Measurements from ENCODE around the gene TNC. TPM values are rescaled to one million over a fixed set of nuclear protein-coding genes. Genes with fewer than 3 reads are reported as not detected.

The TNC gene
- total RNA-seq, 1 donor from 2014 or later = 137 TPM

DNA sequence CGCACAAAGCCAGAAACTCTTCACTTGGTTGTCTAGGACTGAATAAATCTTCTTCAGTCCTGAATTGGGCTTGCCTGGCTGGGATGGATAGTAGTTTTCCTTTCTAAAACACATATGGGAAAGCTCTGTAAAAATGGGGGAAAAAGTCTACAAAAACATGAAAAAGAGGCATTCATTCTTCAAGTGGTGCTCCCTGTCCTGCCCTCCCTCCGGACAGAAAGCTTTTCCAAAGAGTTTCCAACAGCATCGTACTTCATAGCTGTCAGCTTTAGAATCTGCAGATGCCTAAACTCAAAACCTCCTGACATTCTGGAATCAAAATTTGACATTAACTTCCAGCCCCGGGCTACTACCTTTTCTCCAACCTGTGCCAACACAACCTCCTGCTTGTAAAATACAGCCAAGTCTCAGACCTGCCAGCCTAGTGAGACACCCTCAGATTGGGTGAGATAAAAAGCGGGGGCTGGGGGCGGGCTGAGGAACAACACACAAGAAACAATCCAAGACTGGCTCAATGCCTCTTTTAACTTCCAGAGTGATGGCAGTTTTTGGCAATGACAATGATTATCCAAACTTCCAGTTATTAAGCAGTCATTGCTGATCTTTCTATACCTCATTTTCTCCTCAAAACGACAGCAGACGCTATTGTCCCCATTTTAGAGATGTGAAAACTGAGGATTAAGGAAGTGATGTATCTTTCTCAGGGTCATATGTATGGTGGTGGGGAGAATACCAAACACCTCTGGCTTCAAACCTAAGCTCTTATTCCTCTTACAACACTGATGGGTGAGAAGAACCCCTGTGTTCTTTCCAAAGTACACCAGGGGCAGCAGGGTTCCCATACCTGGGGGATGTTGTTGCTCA is 1.3 kb downstream of the TNC start:
- H3K36me3 ChIP-seq = no peaks in the 10 kb centered on the region
- no peaks in the 10 kb centered on the region for H3K9me3 ChIP-seq
- no peak for TF ChIP-seq CTCF (IDR thresholded peaks at IDR 0.05)
- H3K4me3 ChIP-seq = peak overlapping the region in 1 of 2 donors; percentile 62
- DNase-seq (ENCODE audit: low spot score in 2 of 2) = no peak
- H3K4me1 ChIP-seq = peaks cover 0 to 11% of the 10 kb centered on the region in 2 donors
- intact Hi-C loops (cut with DNase I) = loop anchor here (2.0 to 5.0 kb wide), 3 partner anchors 40 to 74 kb away; no protein-coding TSS in a partner anchor
- no peaks in the 10 kb centered on the region for H3K27me3 ChIP-seq
- H3K27ac ChIP-seq = no peak overlapping the region

DNA sequence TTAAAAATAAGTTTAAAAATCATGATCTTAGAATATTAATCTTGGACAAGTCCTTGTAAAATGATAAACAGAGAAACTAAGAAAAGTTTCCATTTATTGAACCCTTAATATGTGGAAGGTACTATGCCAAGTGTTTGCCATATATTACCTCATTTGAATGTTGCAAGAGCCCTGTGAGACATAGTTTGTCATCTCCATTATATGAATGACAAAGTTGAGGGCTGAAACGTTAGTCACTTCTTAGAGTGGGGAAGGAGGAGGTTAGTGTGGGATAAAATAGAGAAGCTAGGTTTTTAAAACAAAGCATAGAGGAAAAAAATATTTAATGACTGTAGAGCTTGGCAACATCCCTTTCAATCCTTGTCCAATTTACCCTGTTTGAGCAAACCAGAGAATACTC is 2.0 kb downstream of the TNC start:
- peaks cover 0 to 11% of the 10 kb centered on the region in 2 donors for H3K4me1 ChIP-seq
- no peak overlapping the region for H3K27ac ChIP-seq
- H3K4me3 ChIP-seq = peak overlapping the region in 1 of 2 donors; percentile 62

DNA sequence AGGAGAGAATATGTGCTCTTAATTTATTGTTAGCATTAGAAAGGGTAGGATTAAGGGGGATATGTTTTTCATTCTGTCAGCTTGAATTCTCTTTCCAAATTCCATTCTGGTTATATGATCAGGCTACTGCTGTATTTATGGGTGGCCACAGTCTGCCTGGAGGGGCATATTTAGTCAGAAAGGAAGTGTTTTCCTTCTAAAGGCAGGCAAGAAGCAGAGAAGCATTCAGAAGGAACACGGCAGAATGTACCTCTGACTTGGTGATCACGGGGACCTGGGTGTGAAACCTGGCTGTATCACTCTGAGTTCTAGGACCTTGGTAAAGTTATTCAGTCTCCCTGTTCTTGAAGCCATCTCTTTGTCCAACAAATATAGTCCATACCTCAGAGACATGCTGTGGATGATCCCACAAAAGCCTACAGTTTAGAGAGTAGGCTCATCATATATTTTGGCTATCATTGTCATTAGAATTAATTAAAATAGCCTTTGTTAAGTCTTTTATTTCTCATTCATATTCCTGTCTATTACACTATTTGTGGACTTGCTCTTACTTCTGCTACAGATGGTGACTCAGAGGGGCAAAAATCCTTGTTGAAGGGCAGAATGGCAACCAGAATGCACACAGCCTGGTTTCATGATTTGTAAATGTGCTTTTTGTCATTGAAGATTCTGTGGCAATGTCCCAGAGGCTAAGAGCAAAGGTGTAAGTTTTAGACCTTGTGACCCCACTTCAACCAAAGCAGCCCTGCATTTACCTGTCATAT is 2.7 kb downstream of the TNC start:
- no peak for TF ChIP-seq CTCF (IDR thresholded peaks at IDR 0.05)
- no peak overlapping the region for H3K4me3 ChIP-seq
- H3K4me1 ChIP-seq = peaks cover 0 to 11% of the 10 kb centered on the region in 2 donors
- no peak for DNase-seq (ENCODE audit: low spot score in 2 of 2)
- intact Hi-C loops (cut with DNase I) = loop anchor here (5.0 kb wide), 2 partner anchors 53 to 73 kb away; no protein-coding TSS in a partner anchor
- H3K27ac ChIP-seq = no peak overlapping the region
- H3K9me3 ChIP-seq = no peaks in the 10 kb centered on the region
- H3K36me3 ChIP-seq = no peaks in the 10 kb centered on the region
- H3K27me3 ChIP-seq = no peaks in the 10 kb centered on the region

More for the DNA sequence above, 2.0 kb downstream of the TNC start:
- H3K36me3 ChIP-seq = no peaks in the 10 kb centered on the region
- DNase-seq (ENCODE audit: low spot score in 2 of 2) = no peak
- H3K9me3 ChIP-seq = no peaks in the 10 kb centered on the region
- intact Hi-C loops (cut with DNase I) = loop anchor here (2.0 to 5.0 kb wide), 3 partner anchors 41 to 74 kb away; no protein-coding TSS in a partner anchor
- TF ChIP-seq CTCF (IDR thresholded peaks at IDR 0.05) = no peak
- H3K27me3 ChIP-seq = no peaks in the 10 kb centered on the region

GRCh38 chr9:115114546-115114945 is 3.4 kb downstream of the TNC start:
- Histone ChIP-seq H3K27ac (no peak overlapping the region), H3K4me1 (peaks cover 0 to 11% of the 10 kb centered on the region in 2 donors), H3K9me3 (no peaks in the 10 kb centered on the region), H3K4me3 (no peak overlapping the region), H3K27me3 (no peaks in the 10 kb centered on the region), H3K36me3 (no peaks in the 10 kb centered on the region)
- intact Hi-C loops (cut with DNase I) = no loop called here
- no peak for DNase-seq (ENCODE audit: low spot score in 2 of 2)
- TF ChIP-seq CTCF (IDR thresholded peaks at IDR 0.05) = no peak

DNA sequence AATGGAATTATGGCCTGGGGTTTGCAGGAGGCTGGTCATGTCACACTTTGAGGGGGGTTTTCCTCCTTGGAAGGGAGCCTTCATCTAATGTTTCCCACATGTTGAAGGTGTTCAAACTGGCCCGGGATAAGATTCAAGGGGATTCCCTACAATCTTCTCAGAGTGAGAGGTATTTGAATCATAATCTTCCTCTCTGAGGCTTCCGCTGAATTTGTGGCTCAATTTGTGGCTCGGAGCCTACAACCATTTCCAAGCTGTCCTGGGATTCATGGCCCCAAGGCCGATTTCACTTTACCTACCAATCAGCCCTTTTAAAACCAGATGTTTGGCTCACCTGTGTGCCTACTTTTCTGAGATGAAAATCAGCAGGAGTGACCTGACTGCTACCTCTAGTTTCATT is 3.9 kb downstream of the TNC start:
- Histone ChIP-seq H3K4me3 (no peak overlapping the region), H3K27ac (no peak overlapping the region), H3K27me3 (no peaks in the 10 kb centered on the region), H3K4me1 (peaks cover 0 to 9% of the 10 kb centered on the region in 2 donors), H3K9me3 (no peaks in the 10 kb centered on the region), H3K36me3 (no peaks in the 10 kb centered on the region)
- intact Hi-C loops (cut with DNase I) = no loop called here
- no peak for TF ChIP-seq CTCF (IDR thresholded peaks at IDR 0.05)
- DNase-seq (ENCODE audit: low spot score in 2 of 2) = no peak
